Right lobe of liver (tissue), 6 donors: ENCODE measurements around the gene CHST8. TPM values are rescaled to one million over a fixed set of nuclear protein-coding genes. Genes with fewer than 3 reads are reported as not detected.

ENCODE experiments used
- ATAC-seq, 4 donors: fragments of 200-7000 bp; cut with Tn5 transposase; one replicate each; pipeline ENCODE4 v1.9.1; 2020; ENCODE audit warnings: mild to moderate bottlenecking in 4 of 4, moderate library complexity in 4 of 4
- DNase-seq, 3 donors: peaks; one replicate each; pipeline ENCODE4 v3.0.0-alpha.2; 2020
- H3K27ac ChIP-seq, 3 donors: fragments of 200-600 bp; one replicate each; pipeline ENCODE4 v1.8.0; 2022
- H3K27me3 ChIP-seq, 2 donors: fragments of 200-600 bp; one replicate each; pipeline ENCODE4 v1.8.0; 2022
- H3K36me3 ChIP-seq, 4 donors: fragments of 200-600 bp; sonication (generic) in 1 of 4; one replicate each; pipeline versions ENCODE4 v1.5.1 to v1.8.0; 2017 to 2022; ENCODE audit warnings: control low read depth in 1 of 4
- H3K4me1 ChIP-seq, 4 donors: fragments of 200-600 bp; sonication (generic) in 1 of 4; one replicate each; pipeline versions ENCODE4 v1.5.1 to v1.8.0; 2017 to 2022; ENCODE audit warnings: control low read depth in 1 of 4
- H3K4me3 ChIP-seq, 3 donors: fragments of 200-600 bp; one replicate each; pipeline ENCODE4 v1.8.0; 2022
- H3K9me3 ChIP-seq, 4 donors: fragments of 200-600 bp; sonication (generic) in 1 of 4; one replicate each; pipeline versions ENCODE4 v1.5.1 to v1.8.0; 2017 to 2022; ENCODE audit warnings: control low read depth in 1 of 4
- CTCF ChIP-seq, 4 donors: fragments of 200-600 bp in 3 of 4; fragments of 450-650 bp in 1 of 4; IDR thresholded peaks; one replicate each; pipeline versions ENCODE4 v1.5.1 to v1.8.0; 2016 to 2022; ENCODE audit warnings: antibody characterized with exemption in 4 of 4, mild to moderate bottlenecking in 2 of 4
- POLR2A ChIP-seq: fragments of 450-650 bp; IDR thresholded peaks from one replicate; pipeline ENCODE4 v1.6.1; 2017; ENCODE audit warnings: antibody characterized with exemption, mild to moderate bottlenecking
- WGBS: methylation state at CpG from one replicate; pipeline ENCODE4 v1.1.6; 2018; ENCODE audit warnings: low coverage, low lambda C conversion rate; ENCODE audit not compliant: insufficient coverage; ENCODE audit errors: missing lambda C conversion rate; 5-methylcytosine and 5-hydroxymethylcytosine counted together
- intact Hi-C, 2 donors: fragments of 100-400 bp; cut with DNase I; formaldehyde crosslinking; loops; one replicate each; pipeline versions ENCODE4 v1.11.2 to v1.14.1; 2022
- total RNA-seq, 6 experiments: library from RNA; depleted of rRNA in 2 of 6; stranded (reverse); fragments of >200 nt in 2 of 6; fragmentation: NEBNext Ultra II Directional in 3 of 6; extraction: Animal tissue kit (Norgen Biotek cat#: 25700) in 3 of 6; gene quantifications; one replicate each; pipeline versions ENCODE4 v1.1.0 to v1.2.4, GENCODE V29; 2016 to 2023
- donor health status: DM: no; HTN: yes; CAD: no.
- donor health status: DM: no; HTN: no; CAD: no.
- donor health status: DM: no; HTN: no; CAD: no.
- donor health status: DM: no; HTN: yes; CAD: no.
- donor health status: DM: no; HTN: yes; CAD: no.

Gene CHST8
- total RNA-seq, 6 experiments from 2014 or later, result 0.12 to 0.19 TPM; not detected in 4

GRCh38 chr19:33654840-33655508 is 33.2 kb downstream of the CHST8 start:
- no peaks in the 10 kb centered on the region for H3K27me3 ChIP-seq
- TF ChIP-seq POLR2A, result no peak
- no peak for TF ChIP-seq CTCF (IDR thresholded peaks at IDR 0.05)
- H3K27ac ChIP-seq, result no peak overlapping the region
- H3K36me3 ChIP-seq, result no peaks in the 10 kb centered on the region
- ATAC-seq (no peak), DNase-seq (peak in 1 of 3 donors; percentile 7)
- no peaks in the 10 kb centered on the region for H3K9me3 ChIP-seq
- intact Hi-C loops, result no loop called here
- WGBS, result 68% methylated on average over 6 of the region's 7 CpGs
- H3K4me3 ChIP-seq, result no peak overlapping the region
- H3K4me1 ChIP-seq, result no peaks in the 10 kb centered on the region

- no peak for ATAC-seq
- Histone ChIP-seq H3K36me3 (no peaks in the 10 kb centered on the region), H3K4me3 (no peak overlapping the region), H3K4me1 (no peaks in the 10 kb centered on the region), H3K27ac (no peak overlapping the region), H3K27me3 (no peaks in the 10 kb centered on the region), H3K9me3 (no peaks in the 10 kb centered on the region)
- DNase-seq, result peak in 1 of 3 donors; percentile 16
- TF ChIP-seq CTCF (IDR thresholded peaks at IDR 0.05) (no peak), POLR2A (no peak)
- intact Hi-C loops, result no loop called here
- WGBS, result 71% methylated on average over 4 of the region's 5 CpGs
Observed at GRCh38 chr19:33659835-33660234, 38.1 kb downstream of the CHST8 start.

GRCh38 chr19:33660410-33661124 is 38.8 kb downstream of the CHST8 start:
- peak in 1 of 3 donors; percentile 21 for DNase-seq
- ATAC-seq, result no peak
- WGBS, result 42% methylated on average over 10 of the region's 11 CpGs

GRCh38 chr19:33661336-33661735 is 39.6 kb downstream of the CHST8 start:
- Histone ChIP-seq H3K9me3 (no peaks in the 10 kb centered on the region), H3K27me3 (no peaks in the 10 kb centered on the region), H3K27ac (no peak overlapping the region), H3K36me3 (no peaks in the 10 kb centered on the region), H3K4me3 (no peak overlapping the region), H3K4me1 (no peaks in the 10 kb centered on the region)
- DNase-seq (peak in 1 of 3 donors; percentile 23), ATAC-seq (peak in 1 of 4 donors; percentile 14)
- no peak for TF ChIP-seq POLR2A
- whole genome bisulfite sequencing, result 67% methylated on average over 6 of the region's 7 CpGs
- intact Hi-C loops, result no loop called here

More at GRCh38 chr19:33660410-33661124, 38.8 kb downstream of the CHST8 start:
- no peak overlapping the region for H3K27ac ChIP-seq
- H3K9me3 ChIP-seq, result no peaks in the 10 kb centered on the region
- TF ChIP-seq POLR2A, result no peak
- no peak for TF ChIP-seq CTCF (IDR thresholded peaks at IDR 0.05)
- intact Hi-C loops, result no loop called here
- H3K4me3 ChIP-seq, result no peak overlapping the region
- no peaks in the 10 kb centered on the region for H3K36me3 ChIP-seq
- no peaks in the 10 kb centered on the region for H3K4me1 ChIP-seq
- H3K27me3 ChIP-seq, result no peaks in the 10 kb centered on the region
